GM18526 (cell line): ENCODE results near the gene USP15.

Source experiments
- POLR2A ChIP-seq: IDR thresholded peaks from 3 replicates; pipeline ENCODE4 v1.6.1; 2011; ENCODE audit not compliant: insufficient read length; ENCODE audit errors: extremely low read depth

USP15 gene

GRCh38 chr12:62438098-62438692 is 178.0 kb downstream of the USP15 start:
- no peak for TF ChIP-seq POLR2A

- no peak for TF ChIP-seq POLR2A
These were observed 186.7 kb downstream of the USP15 start for GRCh38 chr12:62446754-62447452.

GRCh38 chr12:62448436-62448835 is 188.2 kb downstream of the USP15 start:
- no peak for TF ChIP-seq POLR2A

DNA sequence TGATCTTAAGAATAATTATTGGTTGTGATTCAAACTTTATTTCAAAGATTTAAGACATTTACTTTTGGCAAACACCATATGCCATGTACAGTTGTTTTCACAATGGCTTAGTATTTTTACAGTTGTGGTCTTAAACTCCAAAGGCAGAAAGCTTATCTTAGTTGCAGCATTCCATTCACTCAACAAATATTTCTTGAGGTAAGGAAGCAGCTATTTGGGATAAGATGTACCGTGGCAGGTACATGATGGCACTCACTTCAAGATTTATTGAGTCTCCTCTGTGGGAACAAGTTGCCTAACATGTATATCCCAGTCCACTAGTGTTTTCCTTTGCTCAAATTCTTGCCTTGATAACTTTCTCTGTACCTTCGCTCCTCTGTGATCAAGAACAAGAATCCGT is 198.4 kb downstream of the USP15 start:
- TF ChIP-seq POLR2A: no peak

DNA sequence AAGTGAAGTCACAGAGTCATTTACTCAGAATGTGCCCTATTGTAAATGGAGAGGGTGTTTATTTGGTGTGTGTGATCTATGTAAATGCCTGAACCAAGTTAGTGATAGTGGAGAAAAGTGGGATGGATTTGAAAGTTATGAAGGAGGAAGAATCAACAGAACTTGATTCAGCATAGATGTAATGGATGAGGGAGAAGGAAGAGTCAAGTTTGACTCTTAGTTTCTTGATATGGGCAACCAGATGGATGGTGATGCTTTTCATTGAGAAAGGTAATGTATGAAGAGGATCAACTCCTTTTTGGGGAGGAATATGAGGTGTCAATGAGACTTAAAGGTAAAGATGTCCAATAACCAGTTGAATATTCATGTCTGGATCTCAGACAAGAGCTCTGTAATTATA is 199.8 kb downstream of the USP15 start:
- TF ChIP-seq POLR2A: no peak
